Heart right ventricle (tissue), 16 donors: ENCODE data around the gene AQP9. TPM values are rescaled to one million over a fixed set of nuclear protein-coding genes. Genes with fewer than 3 reads are reported as not detected.

Experiments used
- ATAC-seq, 8 donors: fragments of 200-7000 bp; cut with Tn5 transposase; one replicate each; pipeline ENCODE4 v1.9.1; 2020; ENCODE audit warnings: mild to moderate bottlenecking in 8 of 8, moderate library complexity in 8 of 8, moderate number of reproducible peaks in 1 of 8
- DNase-seq, 2 donors: peaks; one replicate each; pipeline ENCODE4 v3.0.0-alpha.2; 2020
- H3K27ac ChIP-seq, 10 donors: fragments of 200-600 bp; sonication (generic) in 2 of 10; one replicate each; pipeline versions ENCODE4 v1.5.0 to v1.8.0; 2020 to 2022; ENCODE audit warnings: mild to moderate bottlenecking in 3 of 10
- H3K27me3 ChIP-seq, 7 donors: fragments of 200-600 bp; one replicate each; pipeline ENCODE4 v1.8.0; 2021 to 2022; ENCODE audit warnings: mild to moderate bottlenecking in 2 of 7
- H3K36me3 ChIP-seq, 9 donors: fragments of 200-600 bp; sonication (generic) in 1 of 9; one replicate each; pipeline versions ENCODE4 v1.5.0 to v1.8.0; 2020 to 2022; ENCODE audit warnings: mild to moderate bottlenecking in 2 of 9
- H3K4me1 ChIP-seq, 9 donors: fragments of 200-600 bp; sonication (generic) in 1 of 9; one replicate each; pipeline versions ENCODE4 v1.5.0 to v1.8.0; 2020 to 2022; ENCODE audit warnings: mild to moderate bottlenecking in 4 of 9
- H3K4me3 ChIP-seq, 10 donors: fragments of 200-600 bp; sonication (generic) in 2 of 10; one replicate each; pipeline versions ENCODE4 v1.5.0 to v1.8.0; 2020 to 2022; ENCODE audit warnings: mild to moderate bottlenecking in 7 of 10, moderate library complexity in 2 of 10
- H3K9me3 ChIP-seq, 11 donors: fragments of 200-600 bp in 10 of 11; sonication (generic) in 2 of 11; one replicate each; pipeline versions ENCODE4 v1.5.0 to v1.8.0; 2013 to 2022; ENCODE audit warnings: mild to moderate bottlenecking in 2 of 11, control low read depth in 1 of 11, moderate library complexity in 1 of 11
- CTCF ChIP-seq, 9 donors: fragments of 200-600 bp; sonication (generic) in 2 of 9; IDR thresholded peaks; one replicate each; pipeline versions ENCODE4 v1.5.0 to v1.8.0; 2021 to 2022; ENCODE audit warnings: antibody characterized with exemption in 9 of 9, mild to moderate bottlenecking in 5 of 9, moderate library complexity in 1 of 9
- WGBS, 2 donors: extraction: QIAGEN DNeasy Blood & Tissue Kit; methylation state at CpG; one replicate each; pipeline ENCODE4 v1.1.7; 2013; ENCODE audit warnings: inconsistent platforms in 1 of 2; 5-methylcytosine and 5-hydroxymethylcytosine counted together
- intact Hi-C, 10 donors: fragments of 100-400 bp; cut with DNase I; formaldehyde crosslinking; loops; one replicate each; pipeline versions ENCODE4 v1.11.1 to v1.14.2; 2022
- polyA plus RNA-seq, 2 donors: library from polyadenylated mRNA; stranded (reverse); fragments of 200-250 nt; gene quantifications; one replicate each; pipeline ENCODE4 v1.2.3, GENCODE V29; 2013
- total RNA-seq, 10 donors: library from RNA; stranded (reverse); fragmentation: NEBNext Ultra II Directional in 3 of 10; extraction: Animal tissue kit (Norgen Biotek cat#: 25700) in 3 of 10; gene quantifications; one replicate each; pipeline versions ENCODE4 v1.2.1 to v1.2.4, GENCODE V29; 2021 to 2023
- donor health status: Arrhythmogenic right ventricular cardiomyopathy.
- donor health status: ischemic (EF 13 %, LVEDD 7.1; RV severe dilation, severe dysfunction).
- donor health status: healthy with polysubstance abuse.
- donor health status: DM: no; HTN: yes; CAD: no.
- donor health status: DM: no; HTN: no; CAD: no.
- donor health status: ischemic (EF 25% LVEDD 6.9; RV normal size, moderate dysfunction).
- donor health status: ischemic (EF 25% LVEDD 5.7; RV mildly dilated, moderate dysfunction).
- donor health status: healthy.
- donor health status: DM: yes; HTN: yes; CAD: no.
- donor health status: Ischemic cardiomyopathy.
- donor health status: ischemic (EF 35%, LVEDD 5.7; RV mildly dilated, moderate dysfunction).
- donor health status: nonischemic (EF 11% LVEDD 7.7; RV severe dilation, severe dysfunction).
- donor health status: DM: yes; HTN: yes; CAD: no.
- donor health status: PGD.
- donor health status: ischemic (EF 29% LVEDD 5.4; RV normal size, mild dysfunction).
- donor health status: nonischemic (EF 23%, LVEDD 6.1; RV moderate dilation, normal function).

Gene AQP9
- total and polyA plus RNA-seq, 12 donors: 0.42 to 3.3 (median 0.87) TPM; not detected in 1

GRCh38 chr15:58227706-58228543, 89.7 kb downstream of the AQP9 start:
- peak overlapping the region in 9 of 10 donors; percentile 18 to 78 (median 68) for H3K27ac ChIP-seq
- intact Hi-C loops: loop anchor here in 7 of 10 donors (5.0 to 10.0 kb wide), 5 partner anchors 434 to 1267 kb away; no protein-coding TSS in a partner anchor

GRCh38 chr15:58228718-58229117, 90.5 kb downstream of the AQP9 start:
- Histone ChIP-seq H3K4me1 (peaks cover 6 to 40% (median 30%) of the 10 kb centered on the region in 9 donors), H3K27ac (peak overlapping the region in 9 of 10 donors; percentile 18 to 78 (median 68)), H3K27me3 (no peaks in the 10 kb centered on the region), H3K36me3 (no peaks in the 10 kb centered on the region), H3K9me3 (no peaks in the 10 kb centered on the region), H3K4me3 (peak overlapping the region in 1 of 10 donors; percentile 10)
- intact Hi-C loops: loop anchor here in 7 of 10 donors (5.0 to 10.0 kb wide), 5 partner anchors 434 to 1266 kb away; no protein-coding TSS in a partner anchor
- DNase-seq (peak in 1 of 2 donors; percentile 39), ATAC-seq (peak; percentile 66 to 92 (median 84))
- 7 to 14% methylated on average over 1 of the region's 1 CpG for WGBS, 2 donors
- TF ChIP-seq CTCF (IDR thresholded peaks at IDR 0.05): no peak

More at GRCh38 chr15:58227706-58228543, 89.7 kb downstream of the AQP9 start:
- no peaks in the 10 kb centered on the region for H3K36me3 ChIP-seq
- peak; percentile 66 to 90 (median 85) for TF ChIP-seq CTCF (IDR thresholded peaks at IDR 0.05)
- DNase-seq: peak; percentile 71 to 74
- no peaks in the 10 kb centered on the region for H3K27me3 ChIP-seq
- 38 to 40% methylated on average over 8 of the region's 8 CpGs for WGBS, 2 donors
- ATAC-seq: peak in 7 of 8 donors; percentile 49 to 86 (median 72)
- no peaks in the 10 kb centered on the region for H3K9me3 ChIP-seq
- H3K4me1 ChIP-seq: peaks cover 6 to 45% (median 35%) of the 10 kb centered on the region in 9 donors
- H3K4me3 ChIP-seq: no peak overlapping the region

GRCh38 chr15:58229297-58229768, 91.2 kb downstream of the AQP9 start:
- no peaks in the 10 kb centered on the region for H3K36me3 ChIP-seq
- 9 to 20% methylated on average over 8 of the region's 8 CpGs for WGBS, 2 donors
- H3K4me1 ChIP-seq: peaks cover 6 to 34% (median 24%) of the 10 kb centered on the region in 9 donors
- DNase-seq: no peak
- peak overlapping the region in 1 of 10 donors; percentile 10 for H3K4me3 ChIP-seq
- no peaks in the 10 kb centered on the region for H3K27me3 ChIP-seq
- H3K27ac ChIP-seq: peak overlapping the region in 9 of 10 donors; percentile 18 to 78 (median 68)
- intact Hi-C loops: loop anchor here in 7 of 10 donors (5.0 to 10.0 kb wide), 5 partner anchors 433 to 1265 kb away; no protein-coding TSS in a partner anchor
- no peaks in the 10 kb centered on the region for H3K9me3 ChIP-seq
- TF ChIP-seq CTCF (IDR thresholded peaks at IDR 0.05): no peak
- peak in 6 of 8 donors; percentile 33 to 71 (median 51) for ATAC-seq

GRCh38 chr15:58232281-58233065, 94.3 kb downstream of the AQP9 start:
- Histone ChIP-seq H3K27me3 (no peaks in the 10 kb centered on the region), H3K9me3 (no peaks in the 10 kb centered on the region), H3K27ac (no peak overlapping the region), H3K36me3 (no peaks in the 10 kb centered on the region), H3K4me3 (no peak overlapping the region), H3K4me1 (peaks cover 5 to 29% (median 21%) of the 10 kb centered on the region in 9 donors)
- intact Hi-C loops: no loop called here
- 81 to 92% methylated on average over 3 of the region's 3 CpGs for WGBS, 2 donors
- ATAC-seq: no peak
- TF ChIP-seq CTCF (IDR thresholded peaks at IDR 0.05): no peak
- no peak for DNase-seq
